Suprapubic skin (tissue), 4 donors: ENCODE data around the gene TSHZ2. TPM values are rescaled to one million over a fixed set of nuclear protein-coding genes. Genes with fewer than 3 reads are reported as not detected.

Experiments
- DNase-seq, 2 donors: peaks; one replicate each; pipeline ENCODE4 v3.0.0-alpha.2; 2019; ENCODE audit warnings: low spot score in 2 of 2
- H3K27ac ChIP-seq: fragments of 200-600 bp; sonication (generic); one replicate; pipeline ENCODE4 v1.5.1; 2019
- H3K27me3 ChIP-seq: fragments of 200-600 bp; sonication (generic); one replicate; pipeline ENCODE4 v1.5.1; 2019
- H3K36me3 ChIP-seq: fragments of 200-600 bp; sonication (generic); one replicate; pipeline ENCODE4 v1.5.1; 2019
- H3K4me1 ChIP-seq: fragments of 200-600 bp; sonication (generic); one replicate; pipeline ENCODE4 v1.5.1; 2019
- H3K4me3 ChIP-seq: fragments of 200-600 bp; sonication (generic); one replicate; pipeline ENCODE4 v1.5.1; 2019; ENCODE audit warnings: mild to moderate bottlenecking
- H3K9me3 ChIP-seq: fragments of 200-600 bp; sonication (generic); one replicate; pipeline ENCODE4 v1.5.1; 2019
- EP300 ChIP-seq: sonication (generic); formaldehyde crosslinking; IDR thresholded peaks from one replicate; pipeline ENCODE4 v1.6.1; 2017; ENCODE audit warnings: antibody characterized with exemption
- POLR2A ChIP-seq, 2 donors: fragments of 450-650 bp; IDR thresholded peaks; one replicate each; pipeline ENCODE4 v1.6.1; 2017; ENCODE audit warnings: antibody characterized with exemption in 2 of 2, mild to moderate bottlenecking in 2 of 2, moderate library complexity in 2 of 2
- POLR2AphosphoS5 ChIP-seq, 3 donors: sonication (generic); formaldehyde crosslinking; IDR thresholded peaks; one replicate each; pipeline ENCODE4 v1.6.1; 2017; ENCODE audit warnings: antibody characterized with exemption in 3 of 3
- WGBS: methylation state at CpG from one replicate; pipeline ENCODE4 v1.1.5; 2018; 5-methylcytosine and 5-hydroxymethylcytosine counted together
- total RNA-seq, 4 donors: library from RNA; depleted of rRNA; stranded (reverse); fragments of >200 nt; gene quantifications; one replicate each; pipeline ENCODE4 v1.1.0, GENCODE V29; 2016
- TF ChIP-seq, protein P1 (sequence below), 2 donors: fragments of 200-600 bp in 1 of 2; fragments of 450-650 bp in 1 of 2; sonication (generic) in 1 of 2; IDR thresholded peaks; one replicate each; pipeline ENCODE4 v1.5.1; 2016 to 2019; ENCODE audit warnings: antibody characterized with exemption in 2 of 2, mild to moderate bottlenecking in 1 of 2, moderate library complexity in 1 of 2

Gene TSHZ2
- total RNA-seq, 4 donors from 2014 or later = 10.2 to 24.7 (median 19.2) TPM

DNA sequence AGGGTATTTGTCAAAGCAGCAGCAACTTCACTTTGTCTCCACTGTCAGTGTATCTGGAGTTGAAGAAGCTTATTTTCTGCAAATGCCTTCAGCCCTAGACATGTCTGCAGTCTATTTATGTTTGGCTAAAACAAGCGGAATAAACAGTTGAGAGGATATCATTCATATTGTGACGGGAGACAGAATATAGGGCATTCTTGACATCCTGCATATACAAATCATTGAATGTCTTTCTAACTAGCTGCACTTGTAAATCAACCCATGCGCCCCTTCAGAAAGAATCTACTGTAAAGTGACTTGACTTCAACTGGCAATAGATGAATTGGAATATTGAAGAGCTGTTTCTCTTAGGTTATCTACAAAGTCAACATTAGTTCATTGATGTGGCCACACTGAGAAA is 258.9 kb downstream of the TSHZ2 start:
- Histone ChIP-seq H3K9me3 (no peaks in the 10 kb centered on the region), H3K27me3 (no peaks in the 10 kb centered on the region), H3K27ac (no peak overlapping the region), H3K4me1 (no peaks in the 10 kb centered on the region), H3K4me3 (no peak overlapping the region), H3K36me3 (no peaks in the 10 kb centered on the region)
- no peak for TF ChIP-seq POLR2AphosphoS5 (IDR thresholded peaks at IDR 0.05)
- TF ChIP-seq, protein P1, sequence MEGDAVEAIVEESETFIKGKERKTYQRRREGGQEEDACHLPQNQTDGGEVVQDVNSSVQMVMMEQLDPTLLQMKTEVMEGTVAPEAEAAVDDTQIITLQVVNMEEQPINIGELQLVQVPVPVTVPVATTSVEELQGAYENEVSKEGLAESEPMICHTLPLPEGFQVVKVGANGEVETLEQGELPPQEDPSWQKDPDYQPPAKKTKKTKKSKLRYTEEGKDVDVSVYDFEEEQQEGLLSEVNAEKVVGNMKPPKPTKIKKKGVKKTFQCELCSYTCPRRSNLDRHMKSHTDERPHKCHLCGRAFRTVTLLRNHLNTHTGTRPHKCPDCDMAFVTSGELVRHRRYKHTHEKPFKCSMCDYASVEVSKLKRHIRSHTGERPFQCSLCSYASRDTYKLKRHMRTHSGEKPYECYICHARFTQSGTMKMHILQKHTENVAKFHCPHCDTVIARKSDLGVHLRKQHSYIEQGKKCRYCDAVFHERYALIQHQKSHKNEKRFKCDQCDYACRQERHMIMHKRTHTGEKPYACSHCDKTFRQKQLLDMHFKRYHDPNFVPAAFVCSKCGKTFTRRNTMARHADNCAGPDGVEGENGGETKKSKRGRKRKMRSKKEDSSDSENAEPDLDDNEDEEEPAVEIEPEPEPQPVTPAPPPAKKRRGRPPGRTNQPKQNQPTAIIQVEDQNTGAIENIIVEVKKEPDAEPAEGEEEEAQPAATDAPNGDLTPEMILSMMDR (IDR thresholded peaks at IDR 0.05) = no peak
- no peak for TF ChIP-seq POLR2A (IDR thresholded peaks at IDR 0.05)
- TF ChIP-seq EP300 = no peak
- DNase-seq = no peak
- WGBS = 95% methylated on average over 3 of the region's 3 CpGs

DNA sequence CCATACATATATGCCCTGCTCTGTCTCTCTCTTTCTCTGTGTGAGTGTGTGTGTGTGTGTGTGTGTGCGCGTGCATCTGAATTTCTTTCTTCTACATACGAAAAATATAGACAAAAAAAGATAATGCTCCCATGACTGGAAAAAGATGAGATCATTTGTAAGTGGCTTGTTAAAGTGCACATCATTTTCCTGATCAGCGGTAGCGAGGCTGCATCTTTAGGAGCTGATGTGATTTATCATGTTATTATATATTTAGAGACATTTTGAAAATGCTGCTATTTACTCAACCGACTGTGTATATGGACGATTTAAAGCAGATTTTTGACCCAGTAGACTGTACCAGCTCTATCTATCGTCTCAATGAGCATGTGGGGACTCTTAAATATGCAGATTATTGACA is 265.3 kb downstream of the TSHZ2 start:
- DNase-seq = no peak
- no peak for TF ChIP-seq POLR2A (IDR thresholded peaks at IDR 0.05)
- TF ChIP-seq EP300 = no peak
- TF ChIP-seq, protein P1 (IDR thresholded peaks at IDR 0.05) = no peak
- TF ChIP-seq POLR2AphosphoS5 (IDR thresholded peaks at IDR 0.05) = no peak
- H3K9me3 ChIP-seq = no peaks in the 10 kb centered on the region
- no peak overlapping the region for H3K4me3 ChIP-seq
- H3K36me3 ChIP-seq = no peaks in the 10 kb centered on the region
- no peaks in the 10 kb centered on the region for H3K4me1 ChIP-seq
- no peak overlapping the region for H3K27ac ChIP-seq
- 89% methylated on average over 8 of the region's 8 CpGs for WGBS
- H3K27me3 ChIP-seq = no peaks in the 10 kb centered on the region

DNA sequence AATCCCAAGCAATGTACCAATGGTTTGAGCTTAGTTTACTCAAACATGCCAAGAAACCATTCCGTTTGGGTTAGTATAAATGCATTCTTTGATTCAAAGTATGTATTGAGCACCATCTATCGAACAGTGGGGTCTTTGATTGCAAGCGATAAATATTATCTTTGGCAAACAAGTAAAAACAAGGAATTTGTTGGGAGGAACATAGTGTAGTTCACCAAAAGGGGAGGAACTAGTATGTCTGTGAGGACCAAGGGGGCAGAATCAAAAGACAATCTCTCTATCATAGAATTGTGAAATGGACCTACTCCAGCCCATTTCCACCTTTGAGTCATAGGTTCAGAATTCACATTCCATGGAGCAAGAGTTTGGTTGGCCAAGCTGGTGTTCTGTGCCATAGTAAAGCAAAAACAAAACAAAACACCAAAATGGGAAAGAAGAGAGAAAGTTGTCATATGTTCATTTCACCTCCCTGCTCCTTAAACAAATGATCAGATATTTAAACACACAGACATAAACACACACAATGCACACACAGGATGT is 266.0 kb downstream of the TSHZ2 start:
- TF ChIP-seq POLR2AphosphoS5 (IDR thresholded peaks at IDR 0.05) (no peak), POLR2A (IDR thresholded peaks at IDR 0.05) (no peak), EP300 (no peak)
- TF ChIP-seq, protein P1 (IDR thresholded peaks at IDR 0.05) = no peak
- Histone ChIP-seq H3K4me1 (no peaks in the 10 kb centered on the region), H3K27me3 (no peaks in the 10 kb centered on the region), H3K4me3 (no peak overlapping the region), H3K27ac (no peak overlapping the region), H3K9me3 (no peaks in the 10 kb centered on the region), H3K36me3 (no peaks in the 10 kb centered on the region)
- DNase-seq = no peak
- 86% methylated on average over 3 of the region's 3 CpGs for WGBS

DNA sequence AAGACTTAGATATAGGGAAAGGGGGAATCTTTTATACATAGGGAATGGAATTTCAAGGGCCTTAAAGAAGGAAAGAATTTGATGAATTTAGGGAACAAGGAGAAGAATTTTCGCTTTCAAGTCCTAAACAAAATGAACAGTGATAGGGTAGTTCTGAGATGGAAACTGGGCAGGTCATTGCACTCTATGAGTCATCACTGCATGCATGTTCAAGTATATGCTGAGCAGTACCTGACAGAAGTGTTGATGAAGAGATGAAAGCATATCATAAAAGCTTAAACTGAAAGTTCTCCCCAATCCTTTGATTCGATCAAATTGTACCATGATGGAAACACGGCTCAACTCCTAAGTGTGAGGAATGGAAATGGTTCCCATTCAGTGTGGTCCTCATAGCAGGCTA is 271.0 kb downstream of the TSHZ2 start:
- H3K9me3 ChIP-seq = no peaks in the 10 kb centered on the region
- DNase-seq = no peak
- H3K4me1 ChIP-seq = no peaks in the 10 kb centered on the region
- no peaks in the 10 kb centered on the region for H3K36me3 ChIP-seq
- no peak overlapping the region for H3K27ac ChIP-seq
- 90% methylated on average over 3 of the region's 3 CpGs for WGBS
- no peaks in the 10 kb centered on the region for H3K27me3 ChIP-seq
- no peak for TF ChIP-seq POLR2AphosphoS5 (IDR thresholded peaks at IDR 0.05)
- no peak overlapping the region for H3K4me3 ChIP-seq

DNA sequence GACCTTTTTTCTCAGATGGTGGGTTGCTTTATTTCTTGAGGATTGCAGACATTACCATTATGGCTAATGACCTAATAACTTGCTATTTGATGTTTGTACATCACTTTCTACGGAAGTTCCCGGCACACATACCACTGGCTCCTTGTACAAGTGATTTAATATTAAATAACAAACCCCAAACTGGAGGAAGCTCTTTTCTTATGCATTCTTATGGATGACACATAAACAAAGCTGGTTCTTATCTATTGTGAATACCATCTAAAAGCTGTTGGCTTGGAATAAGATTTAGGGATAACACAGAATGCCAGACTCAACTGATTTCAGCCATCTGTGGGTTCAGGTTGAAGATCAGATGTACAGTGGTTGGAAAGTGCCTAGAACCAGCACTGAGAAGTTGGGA is 272.6 kb downstream of the TSHZ2 start:
- H3K36me3 ChIP-seq = no peaks in the 10 kb centered on the region
- no peak for DNase-seq
- WGBS = 89% methylated on average over 2 of the region's 2 CpGs
- H3K27me3 ChIP-seq = no peaks in the 10 kb centered on the region
- H3K4me1 ChIP-seq = no peaks in the 10 kb centered on the region
- no peaks in the 10 kb centered on the region for H3K9me3 ChIP-seq
- H3K4me3 ChIP-seq = no peak overlapping the region
- H3K27ac ChIP-seq = no peak overlapping the region
- TF ChIP-seq EP300 (no peak), POLR2A (IDR thresholded peaks at IDR 0.05) (no peak), POLR2AphosphoS5 (IDR thresholded peaks at IDR 0.05) (no peak)
- TF ChIP-seq, protein P1 (IDR thresholded peaks at IDR 0.05) = no peak

DNA sequence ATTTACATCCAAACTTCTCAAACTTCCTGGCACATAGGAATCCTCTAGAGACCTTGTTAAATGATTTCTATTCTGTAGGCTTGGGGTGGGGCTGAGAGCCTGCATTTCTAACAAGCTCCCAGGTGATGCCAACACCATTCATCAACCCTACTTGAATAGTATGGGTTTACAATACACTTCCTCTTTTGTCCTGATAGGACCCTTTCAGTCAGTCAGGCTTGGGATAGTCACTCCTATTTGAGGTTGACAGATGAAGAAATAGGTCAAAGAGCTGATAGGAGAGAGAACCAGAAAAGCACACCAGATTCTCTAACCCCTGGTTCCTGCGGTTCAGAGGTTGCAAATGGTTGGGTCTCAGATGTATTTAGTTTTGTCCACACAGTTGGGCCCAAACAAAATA is 273.4 kb downstream of the TSHZ2 start:
- Histone ChIP-seq H3K27me3 (no peaks in the 10 kb centered on the region), H3K36me3 (no peaks in the 10 kb centered on the region), H3K27ac (no peak overlapping the region), H3K4me1 (no peaks in the 10 kb centered on the region), H3K4me3 (no peak overlapping the region), H3K9me3 (no peaks in the 10 kb centered on the region)
- no peak for DNase-seq
- 100% methylated on average over 1 of the region's 1 CpG for WGBS
- TF ChIP-seq POLR2AphosphoS5 (IDR thresholded peaks at IDR 0.05) (no peak), EP300 (no peak), POLR2A (IDR thresholded peaks at IDR 0.05) (no peak)
- TF ChIP-seq, protein P1 (IDR thresholded peaks at IDR 0.05) = no peak
